ENCODE measurements around the gene SMARCAL1. TPM values are rescaled to one million over a fixed set of nuclear protein-coding genes. Genes with fewer than 3 reads are reported as not detected.

Gene SMARCAL1
- polyA plus RNA-seq, 4 donors: 26.0 to 28.8 (median 27.1) TPM

GRCh38 chr2:216520112-216520511 lies 107.8 kb downstream of the SMARCAL1 start:
- no peak for DNase-seq (ENCODE audit: low read depth in 4 of 4, low spot score in 3 of 4)

- no peak for DNase-seq (ENCODE audit: low read depth in 4 of 4, low spot score in 3 of 4)
These were observed 110.7 kb downstream of the SMARCAL1 start for GRCh38 chr2:216522892-216523502.

- no peak for DNase-seq (ENCODE audit: low read depth in 4 of 4, low spot score in 3 of 4)
These were observed 113.7 kb downstream of the SMARCAL1 start for GRCh38 chr2:216525972-216526371.

- no peak for DNase-seq (ENCODE audit: low read depth in 4 of 4, low spot score in 3 of 4)
These were observed 114.7 kb downstream of the SMARCAL1 start for GRCh38 chr2:216526939-216527338.

GRCh38 chr2:216527600-216527999 lies 115.3 kb downstream of the SMARCAL1 start:
- DNase-seq (ENCODE audit: low read depth in 4 of 4, low spot score in 3 of 4): no peak

- no peak for DNase-seq (ENCODE audit: low read depth in 4 of 4, low spot score in 3 of 4)
These were observed 120.3 kb downstream of the SMARCAL1 start for GRCh38 chr2:216532562-216532961.

Other genes with a start within 250 kb of the SMARCAL1 start
- under 1 TPM; 0.10 to 0.16 (median 0.13) TPM for gene MARCHF4, start 40.0 kb upstream of the SMARCAL1 start, polyA plus RNA-seq (ENCODE audit: insufficient read length in 4 of 4)
- 1,000 to 10,000 TPM; 1,875 to 2,571 (median 2,124) TPM for gene RPL37A, start 86.4 kb downstream of the SMARCAL1 start, polyA plus RNA-seq (ENCODE audit: insufficient read length in 4 of 4)
- 100 to 1,000 TPM; 211 to 296 (median 233) TPM for gene IGFBP2, start 220.9 kb downstream of the SMARCAL1 start, polyA plus RNA-seq (ENCODE audit: insufficient read length in 4 of 4)